Stimulated activated CD8-positive, alpha-beta memory T cell treated with anti-CD3 and anti-CD28 coated beads, Interleukin-15, amount 100 ng/mL, for 24 hours (primary cell): ENCODE results near the gene ST6GALNAC5.
"Not testable (repeated sequence)": the region's sequence is repeated elsewhere in the genome, so short reads cannot be mapped to it uniquely, and the experiment has no call there.

Source experiments
- DNase-seq: peaks from one replicate; pipeline ENCODE4 v3.0.0-alpha.2; 2020; ENCODE audit warnings: low read depth

ST6GALNAC5 gene

DNA sequence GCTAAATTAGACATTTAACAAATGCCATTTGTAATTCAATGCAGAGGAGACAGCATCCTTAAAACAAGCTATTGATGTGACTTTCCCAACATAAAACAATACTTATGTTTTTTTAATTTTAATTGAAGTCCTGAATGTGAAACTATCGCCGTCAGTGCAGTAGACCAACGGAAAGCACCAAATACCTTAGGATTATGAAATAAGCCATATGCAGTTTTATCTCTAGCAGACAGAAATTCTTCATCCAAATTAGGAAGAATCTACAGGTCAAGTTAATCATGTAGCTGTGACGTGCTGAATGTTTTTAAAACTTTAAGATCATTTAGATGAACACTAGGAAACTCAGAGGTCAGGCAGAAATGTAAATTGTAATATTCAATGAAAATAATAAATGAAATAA is 714 bp upstream of the ST6GALNAC5 start:
- no peak for DNase-seq

DNA sequence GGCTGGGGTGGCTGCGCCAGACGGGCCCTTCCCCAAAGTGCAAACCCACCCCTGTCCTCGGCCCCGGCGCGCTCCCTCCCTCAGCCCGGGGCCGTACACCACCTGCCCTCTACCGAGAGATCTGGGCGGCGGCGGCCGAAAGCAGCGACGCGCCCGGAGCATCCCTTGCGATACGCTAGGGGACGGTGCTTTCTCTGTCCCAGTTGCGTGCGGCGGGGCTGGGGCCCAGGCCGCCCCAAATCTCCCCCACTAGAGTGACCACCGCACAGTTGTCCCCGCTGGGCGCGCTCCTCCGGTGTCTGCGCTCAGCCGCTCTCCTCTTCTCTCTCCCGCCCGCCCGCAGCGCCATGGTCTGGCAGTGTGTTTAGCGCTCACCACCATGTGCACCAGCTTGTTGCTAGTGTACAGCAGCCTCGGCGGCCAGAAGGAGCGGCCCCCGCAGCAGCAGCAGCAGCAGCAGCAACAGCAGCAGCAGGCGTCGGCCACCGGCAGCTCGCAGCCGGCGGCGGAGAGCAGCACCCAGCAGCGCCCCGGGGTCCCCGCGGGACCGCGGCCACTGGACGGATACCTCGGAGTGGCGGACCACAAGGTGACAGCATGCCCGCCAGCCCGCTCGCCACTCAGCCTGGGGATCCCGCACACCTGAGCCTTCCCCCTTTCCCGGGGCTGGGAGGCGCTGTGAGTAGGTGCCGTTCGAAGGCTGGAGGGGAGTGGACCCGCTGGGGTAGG is 1.0 kb downstream of the ST6GALNAC5 start:
- no peak for DNase-seq

DNA sequence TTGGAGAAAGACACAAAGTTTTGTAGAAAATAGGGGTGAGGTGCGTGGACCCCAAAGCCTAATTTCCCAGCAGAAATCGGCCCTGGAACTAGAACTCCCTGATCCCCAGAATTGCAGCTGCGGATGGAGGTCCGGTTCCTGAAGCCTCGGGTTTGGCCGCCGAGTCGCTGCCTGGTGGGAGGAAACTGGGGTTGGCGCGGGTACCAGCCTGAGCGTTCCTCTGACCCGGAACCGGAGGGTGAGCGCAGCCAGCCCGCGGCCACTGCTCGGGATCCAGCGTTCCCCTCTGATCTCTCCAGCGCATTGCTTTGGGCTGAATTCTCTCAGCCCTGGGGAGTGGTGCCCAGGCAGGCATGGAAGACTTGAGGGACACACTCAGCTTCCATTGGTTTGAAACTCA is 1.6 kb downstream of the ST6GALNAC5 start:
- no peak for DNase-seq

DNA sequence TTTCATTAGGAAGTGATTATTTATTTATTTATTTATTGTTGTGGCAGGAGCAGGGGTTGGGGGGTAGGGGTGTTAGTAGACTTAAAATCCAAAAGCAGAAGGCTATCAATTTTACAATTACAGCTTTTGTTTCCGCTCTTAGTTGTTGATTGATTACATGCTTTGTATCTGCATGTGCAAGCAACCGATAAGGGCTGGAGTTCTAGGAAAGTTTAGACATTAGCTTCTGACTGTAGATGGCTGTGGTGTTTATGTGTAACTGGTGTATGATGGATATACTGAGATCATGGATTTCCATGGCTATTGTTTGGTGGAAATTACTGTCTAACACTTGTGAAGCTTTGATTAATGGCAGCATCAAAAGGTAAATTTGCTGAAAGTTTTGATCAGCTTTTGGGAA is 2.8 kb downstream of the ST6GALNAC5 start:
- no peak for DNase-seq

DNA sequence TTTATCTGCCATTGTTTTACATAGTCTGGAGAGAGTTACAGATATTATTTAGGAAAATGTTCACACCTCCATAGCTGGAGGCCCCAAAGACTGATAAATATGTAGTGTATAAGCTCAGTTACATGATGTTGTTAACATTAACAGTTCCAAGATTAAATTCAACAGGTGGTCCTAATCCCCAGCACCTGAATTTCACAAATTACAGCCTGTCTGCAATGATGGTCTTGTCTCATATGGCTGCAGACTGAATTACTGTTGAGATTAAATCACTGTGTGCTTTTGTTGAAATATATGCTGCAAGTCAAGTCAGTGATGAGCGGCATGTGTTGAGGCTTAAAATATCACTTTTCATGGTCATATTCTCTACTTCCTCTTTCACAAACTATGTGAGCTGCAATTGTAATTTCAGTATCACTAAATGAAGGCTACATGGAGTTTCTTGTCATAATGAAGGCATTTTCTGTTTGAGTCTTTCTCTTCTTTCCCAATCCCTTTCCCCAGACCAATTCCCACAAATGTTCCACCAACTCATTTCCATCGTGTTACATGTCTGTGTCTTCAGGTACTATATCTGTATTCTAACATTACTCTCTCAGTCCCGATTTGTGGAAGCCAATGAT is 4.2 kb downstream of the ST6GALNAC5 start:
- no peak for DNase-seq

DNA sequence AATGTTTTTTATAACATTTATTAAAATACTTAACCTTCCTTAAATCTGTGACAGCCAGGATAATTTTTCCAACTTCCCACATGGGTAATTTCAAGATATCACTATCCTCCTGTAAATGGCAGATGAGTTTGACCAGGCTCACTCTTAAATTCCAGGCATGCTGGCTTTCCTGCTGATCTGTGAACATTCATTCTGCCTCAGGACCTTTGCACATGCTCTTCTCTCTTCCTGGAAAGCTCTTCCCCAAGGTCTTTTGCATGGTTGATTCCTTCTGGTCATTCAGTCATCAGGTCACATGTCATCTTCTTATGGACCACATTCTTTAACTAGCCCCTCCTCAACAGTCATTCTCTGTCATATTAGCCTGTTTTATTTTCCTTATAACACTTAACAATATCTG is 5.7 kb downstream of the ST6GALNAC5 start:
- no peak for DNase-seq

DNA sequence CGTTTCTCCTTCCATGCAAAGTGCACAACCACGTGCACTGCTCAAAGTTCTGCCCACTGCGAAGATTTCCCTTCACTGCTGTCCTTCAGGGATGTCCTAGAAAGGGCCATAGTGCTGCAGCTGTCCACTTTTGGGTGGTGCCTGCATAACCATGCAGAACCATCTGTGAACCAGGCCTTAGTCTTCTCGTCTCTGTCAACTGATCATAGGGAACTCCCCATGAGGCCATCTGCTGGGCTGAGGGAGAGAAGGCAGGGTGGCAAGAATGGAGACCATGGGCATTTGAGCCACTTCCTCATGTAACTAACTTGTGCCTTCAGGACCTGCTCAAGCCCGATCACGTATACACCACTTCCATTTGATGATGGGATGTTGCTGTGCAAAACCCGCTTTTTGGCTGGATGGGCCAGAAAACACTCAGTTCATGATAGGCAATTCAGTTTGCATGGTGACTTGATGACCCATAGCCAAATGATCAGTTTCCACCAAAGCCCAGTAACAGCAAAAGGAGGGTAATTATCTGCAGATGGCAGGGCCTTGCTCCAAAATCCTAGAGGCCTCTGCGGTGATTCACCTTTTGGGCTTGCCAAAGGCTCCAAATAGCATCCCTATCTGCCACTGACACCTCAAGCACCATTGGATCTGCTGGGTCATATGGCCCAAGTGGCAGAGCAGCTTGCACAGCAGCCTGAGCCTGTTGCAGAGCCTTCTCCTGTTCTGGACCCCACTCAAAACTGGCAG is 9.5 kb downstream of the ST6GALNAC5 start:
- DNase-seq = no peak

DNA sequence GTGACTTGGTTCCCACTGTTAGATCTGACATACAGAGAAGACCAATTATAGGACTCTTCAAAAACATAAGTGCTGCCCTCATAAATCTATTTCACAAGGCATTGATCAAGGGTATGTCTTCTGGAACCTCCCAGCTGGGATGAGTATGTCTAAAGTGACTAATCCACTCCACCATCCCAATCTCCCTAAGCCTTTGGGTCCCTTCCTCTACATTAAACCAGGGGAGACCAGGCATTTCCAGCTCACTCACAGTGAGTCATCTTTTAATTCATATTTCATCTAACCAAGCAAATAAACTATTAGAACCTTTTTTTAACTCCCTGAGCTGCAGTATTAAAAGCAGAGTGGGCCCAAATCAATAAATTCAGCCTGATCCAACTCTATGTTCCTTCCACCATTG is 11.7 kb downstream of the ST6GALNAC5 start:
- DNase-seq = not testable (repeated sequence)

DNA sequence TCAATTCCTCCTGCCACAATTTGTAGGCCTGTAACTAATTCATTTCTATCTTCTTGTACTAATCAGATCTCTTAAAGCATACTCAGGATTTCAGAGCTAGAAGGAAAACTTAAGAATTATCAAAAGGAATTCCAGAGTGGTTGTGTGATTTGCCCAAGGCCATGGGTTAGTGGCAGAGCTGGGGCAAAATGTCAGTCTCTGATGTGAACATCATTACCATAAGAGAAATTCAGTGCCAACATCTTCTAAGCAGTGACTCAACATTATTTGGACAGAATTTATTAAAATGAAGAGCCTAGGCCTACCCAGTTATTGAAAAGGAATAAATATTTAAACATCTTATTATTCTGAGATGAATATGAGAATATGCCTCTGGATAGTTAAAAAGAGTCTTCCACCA is 14.5 kb downstream of the ST6GALNAC5 start:
- no peak for DNase-seq

DNA sequence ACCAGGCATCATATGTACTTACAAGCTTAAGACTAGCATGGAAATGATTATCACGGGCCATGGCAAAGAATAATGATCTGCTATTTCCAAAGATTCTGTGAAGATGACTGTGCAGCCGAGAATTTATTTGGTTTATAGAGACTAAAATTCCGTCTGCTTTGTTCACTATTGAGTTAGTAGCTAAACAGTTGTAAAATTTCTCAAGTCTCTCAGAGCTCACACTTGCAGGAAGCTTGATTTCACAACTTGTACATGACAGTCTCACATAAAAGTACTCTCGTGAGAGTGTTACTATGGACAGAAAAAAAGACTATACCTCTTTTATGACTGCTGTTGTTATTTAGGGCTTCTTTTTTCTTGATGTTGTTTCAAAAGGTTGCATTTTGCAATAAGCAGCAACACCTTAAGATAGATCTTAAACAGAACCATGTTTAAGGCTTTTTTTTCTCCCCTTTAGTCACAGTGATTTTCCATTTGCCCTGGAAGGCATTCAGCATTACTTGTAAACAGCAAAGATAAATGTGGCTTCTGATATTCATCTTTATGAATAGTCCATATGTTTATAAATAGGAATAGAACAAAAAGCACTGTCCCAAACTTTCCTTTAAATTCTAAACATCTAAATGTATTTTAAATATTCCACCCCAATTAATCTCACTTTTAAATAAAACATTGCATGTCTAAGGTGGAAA is 24.8 kb downstream of the ST6GALNAC5 start:
- no peak for DNase-seq

DNA sequence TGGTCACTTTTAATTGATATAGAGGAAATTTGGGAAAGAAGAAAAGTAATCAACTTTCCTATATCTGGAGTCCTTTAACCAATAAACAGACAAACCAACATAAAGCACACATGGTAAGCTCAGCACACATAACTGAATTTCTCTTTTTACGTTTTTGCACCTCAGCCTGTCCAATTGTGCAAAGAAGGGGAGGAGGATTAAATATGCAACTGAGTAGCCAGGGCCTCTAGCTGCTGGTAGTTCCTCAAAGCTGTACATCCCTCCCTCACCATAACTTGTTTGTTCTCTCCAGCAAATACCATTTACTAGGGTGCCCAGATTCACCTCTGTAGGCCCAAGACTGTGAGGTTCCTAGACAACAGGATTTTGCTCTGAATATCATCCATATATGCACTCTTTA is 25.4 kb downstream of the ST6GALNAC5 start:
- DNase-seq = no peak

DNA sequence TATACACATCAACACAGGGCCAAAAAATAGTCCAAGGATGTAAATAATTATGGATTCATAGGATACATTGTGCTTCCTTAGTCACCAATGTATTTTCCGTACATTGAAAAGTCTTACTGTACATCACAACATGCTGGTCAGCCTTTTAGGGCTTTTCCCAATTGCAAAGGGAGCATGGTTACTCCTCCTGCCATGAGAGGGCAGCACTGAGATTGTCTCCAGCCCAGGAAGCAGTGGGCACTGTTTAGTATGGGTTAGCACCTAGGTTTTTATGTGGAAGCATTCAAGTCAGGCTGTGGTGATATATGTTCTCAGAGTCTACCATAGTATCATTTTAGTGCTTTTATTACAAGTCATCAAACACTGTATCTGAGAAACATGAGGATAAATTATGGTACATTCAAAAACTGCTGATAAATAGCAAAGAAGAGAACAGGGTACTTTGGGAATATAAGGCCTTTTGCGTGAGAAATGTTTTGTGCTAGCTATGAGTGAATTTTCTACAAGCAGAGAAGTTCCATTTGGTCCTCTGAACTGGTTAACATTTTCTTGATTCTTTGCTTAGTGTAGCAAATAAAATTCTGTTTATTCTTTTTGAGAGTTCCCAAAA is 34.0 kb downstream of the ST6GALNAC5 start:
- DNase-seq = no peak

DNA sequence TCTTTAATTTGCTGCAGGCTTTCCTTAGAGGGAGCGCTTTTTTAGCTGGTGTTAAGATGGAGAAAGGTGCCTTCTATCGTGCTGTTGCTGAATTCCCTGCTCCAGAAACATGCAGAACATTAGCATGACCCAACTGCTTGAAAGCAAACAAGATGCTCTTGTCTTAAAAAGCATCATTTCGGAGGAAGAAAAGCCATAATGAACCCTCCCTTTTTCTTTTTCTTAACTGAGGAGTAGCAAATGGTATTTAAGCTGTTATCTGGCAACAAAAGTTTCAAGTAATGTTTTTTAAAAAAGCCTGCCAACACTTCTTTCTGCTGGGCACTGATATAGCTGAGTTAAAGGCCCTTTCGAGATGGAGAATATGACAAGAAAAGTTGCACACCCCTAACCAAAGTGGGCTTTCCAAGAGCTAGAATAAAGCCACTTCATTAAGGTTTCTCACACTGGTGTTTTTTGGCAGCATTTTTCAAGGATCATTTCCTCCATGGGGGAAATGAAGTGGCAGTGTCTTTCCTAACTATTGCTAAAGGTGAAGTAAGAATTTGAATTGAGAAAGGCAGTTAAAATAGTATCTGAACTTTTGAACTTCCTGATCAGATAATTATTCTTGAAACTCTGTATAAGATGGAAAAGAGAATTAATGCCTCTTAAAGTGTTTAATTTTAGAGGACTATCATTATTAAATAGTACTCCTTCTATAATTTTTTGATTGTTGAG is 38.8 kb downstream of the ST6GALNAC5 start:
- no peak for DNase-seq

DNA sequence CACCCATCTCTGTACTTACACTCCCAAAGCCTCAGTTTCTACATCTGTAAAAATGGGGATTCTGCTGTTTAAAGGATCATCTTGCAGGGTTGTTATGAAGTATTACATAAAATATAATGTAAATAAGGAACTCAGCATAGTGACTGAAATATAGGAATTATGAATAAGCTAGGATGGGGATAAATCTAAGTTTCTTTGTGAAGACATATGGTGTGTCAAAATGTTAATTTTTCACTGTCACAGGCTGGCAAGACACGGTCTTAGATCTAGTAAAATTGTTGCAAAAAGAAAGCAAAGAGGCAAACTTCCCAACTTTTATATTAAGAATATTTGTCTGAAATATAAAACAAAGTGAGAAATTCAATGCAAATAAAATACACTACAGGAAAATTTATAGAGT is 42.0 kb downstream of the ST6GALNAC5 start:
- DNase-seq = no peak

DNA sequence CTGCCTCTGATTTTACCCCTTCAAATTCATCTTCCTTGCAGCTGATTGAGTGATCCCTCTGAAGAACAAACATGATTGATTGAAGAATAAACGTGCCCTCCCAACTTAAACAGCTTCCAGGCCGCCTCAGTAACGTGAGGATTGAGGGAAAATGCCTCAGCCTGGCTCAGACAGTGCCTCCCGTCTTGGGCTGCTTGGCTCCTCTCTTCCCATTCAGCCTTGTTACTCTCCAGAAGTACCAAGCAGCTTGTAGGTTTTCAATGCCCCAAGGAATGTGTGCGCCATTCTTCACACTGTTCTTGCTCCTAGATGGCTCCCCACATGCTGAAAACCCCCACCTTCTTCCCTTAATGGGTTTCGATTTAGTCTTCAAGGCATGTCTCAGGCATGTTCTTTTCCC is 51.8 kb downstream of the ST6GALNAC5 start:
- no peak for DNase-seq

DNA sequence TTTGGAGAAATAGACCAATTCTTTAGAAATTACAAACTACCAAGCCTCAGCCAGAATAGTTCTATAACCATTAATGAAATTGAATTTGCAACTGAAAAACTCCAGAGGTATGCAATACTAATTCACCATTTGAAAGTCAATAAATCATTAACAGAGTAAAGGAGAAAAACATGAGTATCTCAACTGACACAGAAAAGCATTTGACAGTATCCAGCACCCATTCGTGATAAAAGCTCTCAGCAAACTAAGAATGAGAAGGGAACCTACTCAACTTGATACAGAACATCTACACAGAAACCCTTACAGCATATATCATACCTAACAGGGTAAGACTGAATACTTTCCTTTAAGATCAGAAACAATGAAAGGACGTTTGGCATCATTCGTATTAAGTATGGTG is 54.3 kb downstream of the ST6GALNAC5 start:
- no peak for DNase-seq

DNA sequence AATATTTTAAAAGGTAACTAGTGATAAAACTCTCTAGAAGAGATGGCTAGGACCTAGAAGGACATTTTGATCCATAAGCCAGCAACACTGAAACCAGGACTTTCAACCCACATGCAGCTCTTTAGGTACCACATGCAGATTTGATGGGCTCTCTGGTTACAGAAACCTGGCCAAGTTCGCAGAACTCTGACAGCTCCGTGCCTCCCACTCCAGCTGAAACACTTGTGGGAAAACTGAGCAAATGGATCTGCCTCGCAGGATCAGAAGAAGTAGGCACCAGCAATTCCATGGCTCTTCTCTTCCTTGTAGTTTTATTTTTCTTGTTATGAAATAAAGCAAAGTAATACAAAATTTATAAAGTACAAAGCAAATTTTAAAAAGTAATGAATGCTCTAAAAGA is 58.5 kb downstream of the ST6GALNAC5 start:
- no peak for DNase-seq

DNA sequence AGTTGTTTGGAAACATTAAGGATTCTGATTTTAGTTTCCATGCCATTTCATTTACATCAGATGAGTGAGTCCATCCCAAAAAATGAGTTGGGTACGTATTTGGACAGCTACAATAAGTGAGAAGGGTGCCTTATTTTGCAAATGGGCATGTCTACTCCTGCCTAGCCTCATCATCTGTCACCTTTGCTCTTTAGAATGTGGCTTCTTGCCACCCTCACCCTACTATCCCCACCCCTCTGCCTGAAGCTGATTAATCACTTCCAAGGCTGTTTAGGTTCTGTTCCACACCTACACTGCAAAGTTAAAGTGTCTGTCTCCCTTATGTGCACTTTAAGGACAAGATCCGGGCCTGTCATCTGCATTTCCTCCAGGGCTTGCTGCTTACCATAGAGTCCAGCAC is 61.2 kb downstream of the ST6GALNAC5 start:
- no peak for DNase-seq

DNA sequence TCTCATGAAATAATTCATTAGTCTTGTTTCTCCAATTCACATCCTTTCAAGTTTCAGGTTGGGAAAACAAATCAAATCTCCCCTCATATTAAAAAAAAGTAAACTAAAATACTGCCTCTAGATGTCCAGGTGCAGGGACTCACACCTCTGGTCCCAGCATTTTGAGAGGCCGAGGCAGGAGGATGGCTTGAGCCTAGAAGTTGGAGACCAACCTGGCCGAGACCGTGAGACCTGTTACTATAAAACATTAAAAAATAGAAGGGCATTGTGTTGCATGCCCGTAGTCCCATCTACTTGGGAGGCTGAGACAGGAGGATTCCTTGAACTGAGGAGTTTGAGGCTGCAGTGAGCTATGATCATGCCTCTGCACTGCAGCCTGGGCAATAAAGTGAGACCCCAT is 61.9 kb downstream of the ST6GALNAC5 start:
- no peak for DNase-seq

DNA sequence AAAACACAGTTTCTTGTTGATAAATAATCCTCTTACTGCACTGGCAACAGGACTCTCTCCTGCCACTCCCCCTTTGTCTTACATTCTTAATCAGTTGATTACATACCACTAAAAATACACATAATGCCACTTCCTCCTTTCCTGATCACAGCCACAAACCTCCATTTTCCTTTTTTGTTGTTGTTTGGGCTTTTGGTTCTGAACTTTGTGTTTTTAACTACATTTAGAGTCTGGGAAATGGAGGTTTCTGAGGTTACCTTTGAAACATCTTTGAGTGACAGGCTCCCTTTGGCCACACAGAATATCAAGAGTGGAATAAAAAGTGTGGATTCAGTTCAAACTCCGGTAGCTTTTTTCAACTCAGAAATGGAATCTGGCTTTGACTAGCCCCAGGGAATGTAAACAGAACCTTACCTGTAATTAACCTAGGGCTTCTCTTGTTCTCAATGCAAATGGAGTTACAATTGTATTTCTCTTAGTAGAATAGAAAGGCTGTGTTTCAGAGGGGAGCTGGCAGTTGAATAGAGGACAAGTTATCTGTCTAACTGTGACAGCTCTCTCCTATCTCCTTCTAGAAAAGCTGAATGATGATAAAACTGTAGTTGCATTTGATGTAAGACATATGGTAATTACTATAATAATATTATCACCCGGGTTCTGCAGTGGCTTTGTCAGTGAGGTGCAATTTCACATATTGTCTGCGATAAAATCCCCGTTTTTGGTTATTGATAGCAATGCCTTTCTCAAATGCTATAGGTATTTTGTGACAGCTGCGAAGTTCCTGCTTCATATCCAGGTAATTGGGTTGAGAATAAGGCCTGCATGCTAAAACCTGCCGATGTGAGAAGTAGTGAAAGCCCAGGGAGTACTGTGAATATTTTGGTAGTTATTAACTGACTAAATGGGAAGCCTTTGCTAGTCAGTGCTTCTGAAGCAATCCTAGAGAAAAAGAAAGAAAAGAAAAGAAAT is 66.9 kb downstream of the ST6GALNAC5 start:
- no peak for DNase-seq
